Hypothalamus (tissue), 51 donors: ENCODE data around the gene TSPOAP1.

Experiments
- DNase-seq, 51 donors: peaks; one replicate each; lab custom pipeline; 2025; lab: John Stamatoyannopoulos, UW

TSPOAP1 gene

GRCh38 chr17:58267347-58268324 lies 61.0 kb downstream of the TSPOAP1 start:
- no peak for DNase-seq

GRCh38 chr17:58265902-58266875 lies 62.4 kb downstream of the TSPOAP1 start:
- no peak for DNase-seq

- DNase-seq = no peak
These were observed 63.3 kb downstream of the TSPOAP1 start for GRCh38 chr17:58265271-58265670.

- no peak for DNase-seq
These were observed 64.0 kb downstream of the TSPOAP1 start for GRCh38 chr17:58264407-58265103.

GRCh38 chr17:58263773-58264172 lies 64.8 kb downstream of the TSPOAP1 start:
- DNase-seq = no peak

- DNase-seq = no peak
These were observed 66.4 kb downstream of the TSPOAP1 start for GRCh38 chr17:58262149-58262548.

GRCh38 chr17:58254803-58255202 lies 73.8 kb downstream of the TSPOAP1 start:
- no peak for DNase-seq

GRCh38 chr17:58253082-58253481 lies 75.5 kb downstream of the TSPOAP1 start:
- no peak for DNase-seq

GRCh38 chr17:58252141-58252540 lies 76.5 kb downstream of the TSPOAP1 start:
- no peak for DNase-seq
